Hepatocyte (in vitro differentiated cells): Measurements from ENCODE around the gene GRIN2D. TPM values are rescaled to one million over a fixed set of nuclear protein-coding genes. Genes with fewer than 3 reads are reported as not detected.

Experiments used
- DNase-seq: peaks from one replicate; pipeline ENCODE4 v3.0.0-alpha.2; 2016; ENCODE audit warnings: low spot score
- H2AFZ ChIP-seq: fragments of 200-600 bp; sonication (generic); 2 replicates; pipeline ENCODE4 v1.6.0; 2016; ENCODE audit warnings: antibody characterized with exemption, mild to moderate bottlenecking
- H3K27ac ChIP-seq: fragments of 200-600 bp; sonication (generic); 2 replicates; pipeline ENCODE4 v1.5.1; 2016; ENCODE audit warnings: mild to moderate bottlenecking
- H3K27me3 ChIP-seq: fragments of 200-600 bp; sonication (generic); 2 replicates; pipeline ENCODE4 v1.6.1; 2016
- H3K36me3 ChIP-seq: fragments of 200-600 bp; sonication (generic); replicated peaks from 2 replicates; pipeline ENCODE4 v1.5.1; 2016; ENCODE audit warnings: low read depth; ENCODE audit not compliant: insufficient read depth
- H3K4me1 ChIP-seq: fragments of 200-600 bp; sonication (generic); 2 replicates; pipeline ENCODE4 v1.5.1; 2016; ENCODE audit warnings: mild to moderate bottlenecking, moderate library complexity; ENCODE audit not compliant: insufficient read depth
- H3K4me2 ChIP-seq: fragments of 200-600 bp; sonication (generic); 2 replicates; pipeline ENCODE4 v1.6.0; 2016
- H3K4me3 ChIP-seq: fragments of 200-600 bp; sonication (generic); 2 replicates; pipeline ENCODE4 v1.5.1; 2016; ENCODE audit warnings: mild to moderate bottlenecking
- H3K79me2 ChIP-seq: fragments of 200-600 bp; sonication (generic); 2 replicates; pipeline ENCODE4 v1.6.0; 2017; ENCODE audit warnings: mild to moderate bottlenecking
- H3K9me2 ChIP-seq: fragments of 200-600 bp; sonication (generic); replicated peaks from 2 replicates; pipeline ENCODE4 v1.6.0; 2017; ENCODE audit warnings: mild to moderate bottlenecking; ENCODE audit not compliant: insufficient read depth
- H3K9me3 ChIP-seq: fragments of 200-600 bp; sonication (generic); 2 replicates; pipeline ENCODE4 v1.5.1; 2016; ENCODE audit warnings: low read depth, mild to moderate bottlenecking
- H4K20me1 ChIP-seq: fragments of 200-600 bp; sonication (generic); 2 replicates; pipeline ENCODE4 v1.6.0; 2016; ENCODE audit warnings: mild to moderate bottlenecking; ENCODE audit not compliant: insufficient read depth, poor library complexity, severe bottlenecking
- CTCF ChIP-seq: fragments of 200-600 bp; sonication (generic); IDR thresholded peaks from 2 replicates; pipeline ENCODE4 v1.5.1; 2016; ENCODE audit warnings: antibody characterized with exemption, mild to moderate bottlenecking; ENCODE audit not compliant: poor library complexity
- EZH2 ChIP-seq: fragments of 200-600 bp; sonication (generic); IDR thresholded peaks from 2 replicates; pipeline ENCODE4 v1.6.1; 2016; ENCODE audit warnings: antibody characterized with exemption, mild to moderate bottlenecking, borderline replicate concordance
- EZH2phosphoT487 ChIP-seq: fragments of 200-600 bp; sonication (generic); IDR thresholded peaks from one replicate; pipeline ENCODE4 v1.6.1; 2018; ENCODE audit warnings: antibody characterized with exemption, mild to moderate bottlenecking, low read depth, moderate library complexity; ENCODE audit not compliant: unreplicated experiment, severe bottlenecking
- WGBS: methylation state at CpG from one replicate; pipeline ENCODE4 v1.1.6; 2016; ENCODE audit warnings: low lambda C conversion rate; ENCODE audit errors: missing lambda C conversion rate; 5-methylcytosine and 5-hydroxymethylcytosine counted together
- polyA plus RNA-seq: library from polyadenylated mRNA; unstranded; fragments of >200 nt; fragmentation: Nextera tagmentation; extraction: Ambion mirVana; gene quantifications from 2 replicates; pipeline ENCODE4 v1.2.1, GENCODE V29; 2016
- total RNA-seq: library from RNA; depleted of rRNA; stranded (reverse); fragments of >200 nt; gene quantifications from 2 replicates; pipeline ENCODE4 v1.2.3, GENCODE V29; 2014

GRIN2D gene
- total and polyA plus RNA-seq, 2 experiments from 2014 or later: 1.00 to 2.1 TPM

GRCh38 chr19:48381178-48381950, 12.1 kb upstream of the GRIN2D start:
- no peaks in the 10 kb centered on the region for H3K9me3 ChIP-seq
- no peak overlapping the region for H3K27ac ChIP-seq
- H3K27me3 ChIP-seq: no peaks in the 10 kb centered on the region
- no peaks in the 10 kb centered on the region for H3K36me3 ChIP-seq
- no peaks in the 10 kb centered on the region for H3K4me1 ChIP-seq
- 92% methylated on average over 11 of the region's 11 CpGs for WGBS
- no peaks in the 10 kb centered on the region for H3K9me2 ChIP-seq
- DNase-seq: no peak
- H3K4me2 ChIP-seq: no peak overlapping the region
- H3K4me3 ChIP-seq: no peak overlapping the region
- no peak for TF ChIP-seq EZH2phosphoT487
- TF ChIP-seq EZH2: no peak
- TF ChIP-seq CTCF: no peak
- no peaks in the 10 kb centered on the region for H4K20me1 ChIP-seq
- no peaks in the 10 kb centered on the region for H3K79me2 ChIP-seq
- H2AFZ ChIP-seq: no peak overlapping the region

- 90% methylated on average over 8 of the region's 8 CpGs for WGBS
- Histone ChIP-seq H3K9me2 (no peaks in the 10 kb centered on the region), H3K79me2 (peaks cover 6% of the 10 kb centered on the region), H3K9me3 (no peaks in the 10 kb centered on the region), H3K4me3 (no peak overlapping the region), H3K4me2 (no peak overlapping the region), H3K36me3 (no peaks in the 10 kb centered on the region), H3K27me3 (no peaks in the 10 kb centered on the region), H2AFZ (no peak overlapping the region), H3K4me1 (no peaks in the 10 kb centered on the region), H4K20me1 (peaks cover 3% of the 10 kb centered on the region), H3K27ac (no peak overlapping the region)
- no peak for DNase-seq
- TF ChIP-seq EZH2phosphoT487: no peak
- TF ChIP-seq EZH2: no peak
- no peak for TF ChIP-seq CTCF
These were observed 11.2 kb upstream of the GRIN2D start for GRCh38 chr19:48382286-48382685.

- Histone ChIP-seq H3K4me2 (no peak overlapping the region), H3K79me2 (peaks cover 26% of the 10 kb centered on the region), H2AFZ (no peak overlapping the region), H3K27ac (no peak overlapping the region), H3K9me3 (no peaks in the 10 kb centered on the region), H3K4me1 (no peaks in the 10 kb centered on the region), H3K9me2 (no peaks in the 10 kb centered on the region), H3K27me3 (no peaks in the 10 kb centered on the region), H4K20me1 (peaks cover 9% of the 10 kb centered on the region), H3K36me3 (no peaks in the 10 kb centered on the region), H3K4me3 (no peak overlapping the region)
- 93% methylated on average over 7 of the region's 7 CpGs for WGBS
- DNase-seq: no peak
- TF ChIP-seq EZH2 (no peak), EZH2phosphoT487 (no peak), CTCF (no peak)
These were observed 7.9 kb upstream of the GRIN2D start for GRCh38 chr19:48385461-48386087.
